Cardiac muscle cell (in vitro differentiated cells and primary cell): ENCODE measurements around the gene SPC24. TPM values are rescaled to one million over a fixed set of nuclear protein-coding genes. Genes with fewer than 3 reads are reported as not detected.

ENCODE experiments used
- DNase-seq, 2 donors: peaks; one replicate each; pipeline versions ENCODE4 v3.0.0 to v3.0.0-alpha.2; 2010 to 2017; ENCODE audit warnings: low read depth in 1 of 2, low spot score in 1 of 2
- H3K27ac ChIP-seq: fragments of 200-600 bp; sonication (generic); 2 replicates; pipeline ENCODE4 v1.5.1; 2016
- H3K27me3 ChIP-seq: fragments of 200-600 bp; sonication (generic); 2 replicates; pipeline ENCODE4 v1.6.0; 2016; ENCODE audit warnings: control low read depth
- H3K36me3 ChIP-seq: fragments of 200-600 bp; sonication (generic); 2 replicates; pipeline ENCODE4 v1.5.1; 2016; ENCODE audit warnings: control low read depth
- H3K4me1 ChIP-seq: fragments of 200-600 bp; sonication (generic); 2 replicates; pipeline ENCODE4 v1.8.1; 2017; ENCODE audit warnings: low read depth, mild to moderate bottlenecking, mixed run types
- H3K4me3 ChIP-seq: fragments of 200-600 bp; sonication (generic); 2 replicates; pipeline ENCODE4 v1.5.1; 2016; ENCODE audit warnings: mild to moderate bottlenecking
- H3K9me3 ChIP-seq: fragments of 200-600 bp; sonication (generic); 2 replicates; pipeline ENCODE4 v1.5.1; 2017; ENCODE audit warnings: low read depth, mild to moderate bottlenecking, control low read depth
- polyA plus RNA-seq: library from polyadenylated mRNA; unstranded; fragments of >200 nt; fragmentation: Nextera tagmentation; extraction: Ambion mirVana; gene quantifications from 2 replicates; pipeline ENCODE4 v1.2.1, GENCODE V29; 2016
- total RNA-seq: library from RNA; depleted of rRNA; stranded (reverse); fragments of >200 nt; gene quantifications from 2 replicates; pipeline ENCODE4 v1.2.3, GENCODE V29; 2016
- TF ChIP-seq, protein P1 (sequence below): IDR thresholded peaks from 2 replicates; pipeline ENCODE4 v1.5.1; 2012; ENCODE audit warnings: low read depth, mild to moderate bottlenecking, low read length

Gene SPC24
- total and polyA plus RNA-seq, 2 experiments from 2014 or later: 7.1 to 127 TPM

DNA sequence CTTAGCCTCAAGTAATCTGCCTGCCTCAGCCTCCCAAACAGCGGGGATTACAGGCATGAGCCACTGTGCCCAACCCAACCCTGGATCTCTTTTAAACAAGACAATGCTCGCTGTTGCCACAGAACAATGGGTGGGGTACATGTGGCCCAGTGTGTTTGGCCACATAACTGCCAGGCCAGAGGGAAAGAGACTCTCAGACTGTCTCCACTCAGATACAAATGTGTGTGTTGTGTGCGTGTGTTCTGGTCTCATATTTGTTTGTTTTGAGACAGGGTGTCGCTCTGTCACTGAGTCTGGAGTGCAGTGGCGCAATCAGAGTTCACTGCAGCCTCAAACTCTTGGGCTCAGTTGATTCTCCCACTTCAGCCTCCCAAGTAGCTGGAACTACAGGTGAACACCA is 40.5 kb downstream of the SPC24 start:
- Histone ChIP-seq H3K4me1 (no peaks in the 10 kb centered on the region), H3K36me3 (peaks cover 82% of the 10 kb centered on the region), H3K27me3 (no peaks in the 10 kb centered on the region), H3K4me3 (no peak overlapping the region), H3K27ac (peak overlapping the region; percentile 68), H3K9me3 (no peaks in the 10 kb centered on the region)
- no peak for DNase-seq
- TF ChIP-seq, protein P1, sequence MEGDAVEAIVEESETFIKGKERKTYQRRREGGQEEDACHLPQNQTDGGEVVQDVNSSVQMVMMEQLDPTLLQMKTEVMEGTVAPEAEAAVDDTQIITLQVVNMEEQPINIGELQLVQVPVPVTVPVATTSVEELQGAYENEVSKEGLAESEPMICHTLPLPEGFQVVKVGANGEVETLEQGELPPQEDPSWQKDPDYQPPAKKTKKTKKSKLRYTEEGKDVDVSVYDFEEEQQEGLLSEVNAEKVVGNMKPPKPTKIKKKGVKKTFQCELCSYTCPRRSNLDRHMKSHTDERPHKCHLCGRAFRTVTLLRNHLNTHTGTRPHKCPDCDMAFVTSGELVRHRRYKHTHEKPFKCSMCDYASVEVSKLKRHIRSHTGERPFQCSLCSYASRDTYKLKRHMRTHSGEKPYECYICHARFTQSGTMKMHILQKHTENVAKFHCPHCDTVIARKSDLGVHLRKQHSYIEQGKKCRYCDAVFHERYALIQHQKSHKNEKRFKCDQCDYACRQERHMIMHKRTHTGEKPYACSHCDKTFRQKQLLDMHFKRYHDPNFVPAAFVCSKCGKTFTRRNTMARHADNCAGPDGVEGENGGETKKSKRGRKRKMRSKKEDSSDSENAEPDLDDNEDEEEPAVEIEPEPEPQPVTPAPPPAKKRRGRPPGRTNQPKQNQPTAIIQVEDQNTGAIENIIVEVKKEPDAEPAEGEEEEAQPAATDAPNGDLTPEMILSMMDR: no peak

DNA sequence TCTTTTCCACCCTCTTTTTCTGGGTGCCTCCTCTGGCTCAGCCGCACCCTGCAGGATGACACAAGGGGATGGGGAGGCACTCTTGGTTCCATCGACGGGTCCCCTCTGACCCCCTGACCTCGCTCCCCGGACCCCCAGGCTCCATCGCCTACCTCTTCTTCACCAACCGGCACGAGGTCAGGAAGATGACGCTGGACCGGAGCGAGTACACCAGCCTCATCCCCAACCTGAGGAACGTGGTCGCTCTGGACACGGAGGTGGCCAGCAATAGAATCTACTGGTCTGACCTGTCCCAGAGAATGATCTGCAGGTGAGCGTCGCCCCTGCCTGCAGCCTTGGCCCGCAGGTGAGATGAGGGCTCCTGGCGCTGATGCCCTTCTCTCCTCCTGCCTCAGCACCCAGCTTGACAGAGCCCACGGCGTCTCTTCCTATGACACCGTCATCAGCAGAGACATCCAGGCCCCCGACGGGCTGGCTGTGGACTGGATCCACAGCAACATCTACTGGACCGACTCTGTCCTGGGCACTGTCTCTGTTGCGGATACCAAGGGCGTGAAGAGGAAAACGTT is 42.4 kb downstream of the SPC24 start:
- Histone ChIP-seq H3K27ac (no peak overlapping the region), H3K36me3 (peaks cover 81% of the 10 kb centered on the region), H3K4me3 (no peak overlapping the region), H3K9me3 (no peaks in the 10 kb centered on the region), H3K4me1 (no peaks in the 10 kb centered on the region), H3K27me3 (no peaks in the 10 kb centered on the region)
- no peak for DNase-seq
- TF ChIP-seq, protein P1: no peak

DNA sequence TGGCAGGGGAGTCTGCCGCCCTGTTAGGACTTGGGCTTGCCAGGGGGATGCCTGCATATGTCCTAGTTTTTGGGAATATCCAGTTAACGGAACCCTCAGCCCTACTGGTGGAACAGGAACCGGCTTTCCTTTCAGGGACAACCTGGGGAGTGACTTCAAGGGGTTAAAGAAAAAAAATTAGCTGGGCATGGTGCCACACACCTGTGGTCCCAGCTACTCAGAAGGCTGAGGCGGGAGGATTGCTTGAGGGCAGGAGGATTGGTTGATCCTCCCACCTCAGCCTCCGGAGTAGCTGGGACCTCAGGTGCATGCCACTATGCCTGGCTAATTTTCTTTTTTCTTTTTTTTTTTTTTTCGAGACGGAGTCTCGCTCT is 43.8 kb downstream of the SPC24 start:
- TF ChIP-seq, protein P1: no peak
- H3K27ac ChIP-seq: no peak overlapping the region
- no peak overlapping the region for H3K4me3 ChIP-seq
- H3K9me3 ChIP-seq: no peaks in the 10 kb centered on the region
- no peaks in the 10 kb centered on the region for H3K27me3 ChIP-seq
- no peak for DNase-seq
- no peaks in the 10 kb centered on the region for H3K4me1 ChIP-seq
- H3K36me3 ChIP-seq: peaks cover 80% of the 10 kb centered on the region

DNA sequence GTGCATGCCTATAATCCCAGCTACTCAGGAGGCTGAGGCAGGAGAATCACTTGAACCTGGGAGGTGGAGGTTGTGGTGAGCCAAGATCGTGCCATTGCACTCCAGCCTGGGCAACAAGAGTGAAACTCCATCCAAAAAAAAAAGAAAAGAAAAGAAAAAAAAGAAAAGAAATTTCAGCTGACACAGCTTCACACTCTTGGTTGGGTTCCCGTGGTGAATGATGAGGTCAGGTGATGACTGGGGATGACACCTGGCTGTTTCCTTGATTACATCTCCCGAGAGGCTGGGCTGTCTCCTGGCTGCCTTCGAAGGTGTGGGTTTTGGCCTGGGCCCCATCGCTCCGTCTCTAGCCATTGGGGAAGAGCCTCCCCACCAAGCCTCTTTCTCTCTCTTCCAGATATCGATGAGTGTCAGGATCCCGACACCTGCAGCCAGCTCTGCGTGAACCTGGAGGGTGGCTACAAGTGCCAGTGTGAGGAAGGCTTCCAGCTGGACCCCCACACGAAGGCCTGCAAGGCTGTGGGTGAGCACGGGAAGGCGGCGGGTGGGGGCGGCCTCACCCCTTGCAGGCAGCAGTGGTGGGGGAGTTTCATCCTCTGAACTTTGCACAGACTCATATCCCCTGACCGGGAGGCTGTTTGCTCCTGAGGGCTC is 44.3 kb downstream of the SPC24 start:
- TF ChIP-seq, protein P1: no peak
- H3K27me3 ChIP-seq: no peaks in the 10 kb centered on the region
- no peak for DNase-seq
- no peak overlapping the region for H3K27ac ChIP-seq
- no peak overlapping the region for H3K4me3 ChIP-seq
- no peaks in the 10 kb centered on the region for H3K4me1 ChIP-seq
- H3K36me3 ChIP-seq: peaks cover 80% of the 10 kb centered on the region
- H3K9me3 ChIP-seq: no peaks in the 10 kb centered on the region

DNA sequence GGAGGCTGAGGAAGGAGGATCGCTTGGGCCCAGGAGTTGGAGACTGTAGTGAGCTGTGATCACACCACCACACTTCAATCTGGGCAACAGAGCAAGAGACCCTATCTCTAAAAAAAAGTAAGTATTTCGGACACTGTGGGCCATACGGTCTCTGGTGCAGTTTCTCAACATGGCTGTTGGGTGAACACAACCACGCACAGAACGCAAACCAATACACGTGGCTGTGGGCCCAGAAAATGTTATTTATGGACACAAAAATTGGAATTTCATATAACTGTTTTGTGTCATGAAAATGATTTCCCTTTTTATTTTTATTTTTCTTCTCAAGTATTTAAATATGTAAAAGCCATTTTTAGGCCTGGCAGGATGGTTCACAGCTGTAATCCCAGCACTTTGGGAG is 46.8 kb downstream of the SPC24 start:
- Histone ChIP-seq H3K27ac (no peak overlapping the region), H3K4me3 (no peak overlapping the region), H3K9me3 (no peaks in the 10 kb centered on the region), H3K27me3 (no peaks in the 10 kb centered on the region), H3K36me3 (peaks cover 83% of the 10 kb centered on the region), H3K4me1 (no peaks in the 10 kb centered on the region)
- no peak for DNase-seq
- TF ChIP-seq, protein P1: no peak
